ENCODE measurements around the gene CLIP1.
"Not testable (repeated sequence)": the region's sequence is repeated elsewhere in the genome, so short reads cannot be mapped to it uniquely, and the experiment has no call there.

The CLIP1 gene

GRCh38 chr12:122421821-122422729 is at the start of gene CLIP1:
Gene CLIP1 (minus strand): TSS chr12:122422669. CDS start chr12:122380452, 42,217 bp downstream.
- no peak for DNase-seq (ENCODE audit: low read depth, low spot score)

- no peak for DNase-seq (ENCODE audit: low read depth, low spot score)
These were observed 49.1 kb upstream of the CLIP1 start for GRCh38 chr12:122471324-122472226.

GRCh38 chr12:122470576-122470975 is 48.1 kb upstream of the CLIP1 start:
- not testable (repeated sequence) for DNase-seq (ENCODE audit: low read depth, low spot score)

GRCh38 chr12:122469856-122470255 is 47.4 kb upstream of the CLIP1 start:
- not testable (repeated sequence) for DNase-seq (ENCODE audit: low read depth, low spot score)

GRCh38 chr12:122467983-122468382 is 45.5 kb upstream of the CLIP1 start:
- no peak for DNase-seq (ENCODE audit: low read depth, low spot score)

GRCh38 chr12:122464317-122465042 is 42.0 kb upstream of the CLIP1 start:
- not testable (repeated sequence) for DNase-seq (ENCODE audit: low read depth, low spot score)

- no peak for DNase-seq (ENCODE audit: low read depth, low spot score)
These were observed 38.2 kb upstream of the CLIP1 start for GRCh38 chr12:122460641-122461040.

- DNase-seq (ENCODE audit: low read depth, low spot score) = no peak
These were observed 37.6 kb upstream of the CLIP1 start for GRCh38 chr12:122460061-122460460.

- DNase-seq (ENCODE audit: low read depth, low spot score) = no peak
These were observed 36.7 kb upstream of the CLIP1 start for GRCh38 chr12:122459211-122459610.

- no peak for DNase-seq (ENCODE audit: low read depth, low spot score)
These were observed 35.9 kb upstream of the CLIP1 start for GRCh38 chr12:122458105-122459035.

GRCh38 chr12:122457627-122458026 is 35.2 kb upstream of the CLIP1 start:
- DNase-seq (ENCODE audit: low read depth, low spot score) = no peak

GRCh38 chr12:122454739-122455138 is 32.3 kb upstream of the CLIP1 start:
- no peak for DNase-seq (ENCODE audit: low read depth, low spot score)

GRCh38 chr12:122454250-122454721 is 31.8 kb upstream of the CLIP1 start:
- DNase-seq (ENCODE audit: low read depth, low spot score) = no peak

- DNase-seq (ENCODE audit: low read depth, low spot score) = no peak
These were observed 30.3 kb upstream of the CLIP1 start for GRCh38 chr12:122452701-122453285.

GRCh38 chr12:122449317-122449716 is 26.8 kb upstream of the CLIP1 start:
- no peak for DNase-seq (ENCODE audit: low read depth, low spot score)

- DNase-seq (ENCODE audit: low read depth, low spot score) = not testable (repeated sequence)
These were observed 25.4 kb upstream of the CLIP1 start for GRCh38 chr12:122447825-122448224.

- not testable (repeated sequence) for DNase-seq (ENCODE audit: low read depth, low spot score)
These were observed 23.9 kb upstream of the CLIP1 start for GRCh38 chr12:122446390-122446789.

- not testable (repeated sequence) for DNase-seq (ENCODE audit: low read depth, low spot score)
These were observed 21.6 kb upstream of the CLIP1 start for GRCh38 chr12:122444071-122444470.

- DNase-seq (ENCODE audit: low read depth, low spot score) = not testable (repeated sequence)
These were observed 16.4 kb upstream of the CLIP1 start for GRCh38 chr12:122438822-122439221.

- DNase-seq (ENCODE audit: low read depth, low spot score) = no peak
These were observed 15.2 kb upstream of the CLIP1 start for GRCh38 chr12:122437656-122438121.

Measured in brain pericyte (primary cell).